Right atrium auricular region (tissue), 2 donors: ENCODE results near the gene IRF8. TPM values are rescaled to one million over a fixed set of nuclear protein-coding genes. Genes with fewer than 3 reads are reported as not detected.

ENCODE experiments used
- DNase-seq: peaks from one replicate; pipeline ENCODE4 v3.0.0-alpha.2; 2019; ENCODE audit warnings: low spot score
- H3K27ac ChIP-seq, 2 donors: fragments of 200-600 bp; sonication (generic); 1 replicate in 1 of 2; 2 replicates in 1 of 2; pipeline ENCODE4 v1.5.1; 2016 to 2019
- H3K27me3 ChIP-seq, 2 donors: fragments of 200-600 bp; sonication (generic); one replicate each; pipeline versions ENCODE4 v1.5.1 to v1.6.0; 2017 to 2019
- H3K36me3 ChIP-seq: fragments of 200-600 bp; sonication (generic); one replicate; pipeline ENCODE4 v1.5.1; 2016
- H3K4me1 ChIP-seq, 2 donors: fragments of 200-600 bp; sonication (generic); one replicate each; pipeline versions ENCODE4 v1.5.1 to v1.6.0; 2017 to 2019
- H3K4me3 ChIP-seq, 2 donors: fragments of 200-600 bp; sonication (generic); 1 replicate in 1 of 2; 2 replicates in 1 of 2; pipeline ENCODE4 v1.5.1; 2017 to 2019; ENCODE audit warnings: mild to moderate bottlenecking in 1 of 2, moderate library complexity in 1 of 2
- H3K9me3 ChIP-seq, 2 donors: fragments of 200-600 bp; sonication (generic); one replicate each; pipeline ENCODE4 v1.5.1; 2019
- microRNA-seq, 2 donors: library from miRNA; unstranded; fragments of <30 nt; microRNA quantifications; one replicate each; pipeline ENCODE4, GENCODE V29; 2016 to 2017; ENCODE audit warnings: borderline number of aligned reads in 2 of 2, borderline replicate concordance in 1 of 2
- total RNA-seq, 2 donors: library from RNA; depleted of rRNA; stranded (reverse); fragments of >200 nt; gene quantifications; one replicate each; pipeline ENCODE4 v1.1.0, GENCODE V29; 2016
- TF ChIP-seq, protein P1 (sequence below), 2 donors: fragments of 200-600 bp; sonication (generic); IDR thresholded peaks; one replicate each; pipeline ENCODE4 v1.5.1; 2019; ENCODE audit warnings: antibody characterized with exemption in 2 of 2

IRF8 gene
- total RNA-seq, 2 donors from 2014 or later: 2.2 to 10.6 TPM

DNA sequence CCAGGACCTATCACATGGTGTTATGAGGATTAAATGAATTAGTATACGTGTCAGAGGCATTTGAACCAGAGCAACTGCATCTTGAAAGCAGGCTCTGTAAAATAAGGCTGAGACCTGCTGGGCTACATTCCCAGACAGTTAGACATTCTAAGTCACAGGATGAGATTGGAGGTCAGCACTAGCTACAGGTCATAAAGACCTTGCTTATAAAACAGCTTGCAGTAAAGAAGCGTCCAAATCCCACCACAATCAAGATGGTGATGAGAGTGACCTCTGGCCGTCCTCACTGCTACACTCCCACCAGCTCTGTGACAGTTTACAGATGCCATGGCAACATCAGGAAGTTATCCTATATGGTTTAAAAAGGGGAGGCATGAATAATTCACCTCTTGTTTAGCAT is 71.8 kb downstream of the IRF8 start:
- Histone ChIP-seq H3K9me3 (no peaks in the 10 kb centered on the region), H3K27ac (no peak overlapping the region), H3K27me3 (no peaks in the 10 kb centered on the region), H3K4me1 (no peaks in the 10 kb centered on the region), H3K4me3 (no peak overlapping the region), H3K36me3 (no peaks in the 10 kb centered on the region)
- no peak for DNase-seq
- TF ChIP-seq, protein P1, sequence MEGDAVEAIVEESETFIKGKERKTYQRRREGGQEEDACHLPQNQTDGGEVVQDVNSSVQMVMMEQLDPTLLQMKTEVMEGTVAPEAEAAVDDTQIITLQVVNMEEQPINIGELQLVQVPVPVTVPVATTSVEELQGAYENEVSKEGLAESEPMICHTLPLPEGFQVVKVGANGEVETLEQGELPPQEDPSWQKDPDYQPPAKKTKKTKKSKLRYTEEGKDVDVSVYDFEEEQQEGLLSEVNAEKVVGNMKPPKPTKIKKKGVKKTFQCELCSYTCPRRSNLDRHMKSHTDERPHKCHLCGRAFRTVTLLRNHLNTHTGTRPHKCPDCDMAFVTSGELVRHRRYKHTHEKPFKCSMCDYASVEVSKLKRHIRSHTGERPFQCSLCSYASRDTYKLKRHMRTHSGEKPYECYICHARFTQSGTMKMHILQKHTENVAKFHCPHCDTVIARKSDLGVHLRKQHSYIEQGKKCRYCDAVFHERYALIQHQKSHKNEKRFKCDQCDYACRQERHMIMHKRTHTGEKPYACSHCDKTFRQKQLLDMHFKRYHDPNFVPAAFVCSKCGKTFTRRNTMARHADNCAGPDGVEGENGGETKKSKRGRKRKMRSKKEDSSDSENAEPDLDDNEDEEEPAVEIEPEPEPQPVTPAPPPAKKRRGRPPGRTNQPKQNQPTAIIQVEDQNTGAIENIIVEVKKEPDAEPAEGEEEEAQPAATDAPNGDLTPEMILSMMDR (IDR thresholded peaks at IDR 0.05): no peak

Small RNA genes lying within 50 kb of the gene (microRNA-seq; reads per million reads assigned to microRNA genes)
- gene MIR6774: 0 to 0.71 reads per million in 2 donors

Other genes with a start within 250 kb of the IRF8 start
- gene GINS2, start 210.2 kb upstream of the IRF8 start, total RNA-seq: under 1 TPM in 1 of 2 donors, not detected in 1; 0.15 TPM
- 1 to 10 TPM in 1 of 2 donors, under 1 TPM in 1; 0.79 to 1.4 TPM for gene C16orf74, start 148.1 kb upstream of the IRF8 start, total RNA-seq
- 10 to 100 TPM; 18.8 to 40.7 TPM for gene EMC8, start 99.6 kb upstream of the IRF8 start, total RNA-seq
- 1,000 to 10,000 TPM; 1,383 to 1,567 TPM for gene COX4I1, start 99.5 kb upstream of the IRF8 start, total RNA-seq